ENCODE results near the gene GPR17.

DNA sequence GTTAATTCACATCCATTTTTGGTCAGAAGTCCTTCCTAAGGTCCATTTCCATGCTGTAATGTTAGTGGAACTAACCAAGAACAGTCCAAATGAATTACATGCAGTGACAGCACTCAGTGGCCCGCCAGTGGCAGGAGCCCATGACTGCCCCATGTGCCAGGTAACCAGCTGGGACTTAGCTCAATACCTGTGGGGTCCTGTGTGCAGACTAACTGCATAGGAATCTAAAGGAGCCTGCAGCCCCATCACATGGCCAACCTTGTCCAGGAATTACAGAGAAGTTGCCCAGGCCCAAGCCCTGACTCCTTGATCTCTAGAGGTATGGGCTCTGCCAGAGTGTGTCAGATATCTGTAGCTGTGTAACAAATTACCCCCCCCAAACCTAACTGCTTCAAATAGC lies 35.4 kb upstream of the GPR17 start:
- TF ChIP-seq BACH2 (CRISPR knock-in tag; IDR thresholded peaks at IDR 0.05; ENCODE audit: borderline replicate concordance): no peak
- TF ChIP-seq, protein P1, sequence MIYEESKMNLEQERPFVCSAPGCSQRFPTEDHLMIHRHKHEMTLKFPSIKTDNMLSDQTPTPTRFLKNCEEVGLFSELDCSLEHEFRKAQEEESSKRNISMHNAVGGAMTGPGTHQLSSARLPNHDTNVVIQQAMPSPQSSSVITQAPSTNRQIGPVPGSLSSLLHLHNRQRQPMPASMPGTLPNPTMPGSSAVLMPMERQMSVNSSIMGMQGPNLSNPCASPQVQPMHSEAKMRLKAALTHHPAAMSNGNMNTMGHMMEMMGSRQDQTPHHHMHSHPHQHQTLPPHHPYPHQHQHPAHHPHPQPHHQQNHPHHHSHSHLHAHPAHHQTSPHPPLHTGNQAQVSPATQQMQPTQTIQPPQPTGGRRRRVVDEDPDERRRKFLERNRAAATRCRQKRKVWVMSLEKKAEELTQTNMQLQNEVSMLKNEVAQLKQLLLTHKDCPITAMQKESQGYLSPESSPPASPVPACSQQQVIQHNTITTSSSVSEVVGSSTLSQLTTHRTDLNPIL (CRISPR knock-in tag; IDR thresholded peaks at IDR 0.05; ENCODE audit: low read depth): no peak
- TF ChIP-seq ZNF70 (CRISPR knock-in tag; IDR thresholded peaks at IDR 0.05): no peak
- TF ChIP-seq, protein P2, sequence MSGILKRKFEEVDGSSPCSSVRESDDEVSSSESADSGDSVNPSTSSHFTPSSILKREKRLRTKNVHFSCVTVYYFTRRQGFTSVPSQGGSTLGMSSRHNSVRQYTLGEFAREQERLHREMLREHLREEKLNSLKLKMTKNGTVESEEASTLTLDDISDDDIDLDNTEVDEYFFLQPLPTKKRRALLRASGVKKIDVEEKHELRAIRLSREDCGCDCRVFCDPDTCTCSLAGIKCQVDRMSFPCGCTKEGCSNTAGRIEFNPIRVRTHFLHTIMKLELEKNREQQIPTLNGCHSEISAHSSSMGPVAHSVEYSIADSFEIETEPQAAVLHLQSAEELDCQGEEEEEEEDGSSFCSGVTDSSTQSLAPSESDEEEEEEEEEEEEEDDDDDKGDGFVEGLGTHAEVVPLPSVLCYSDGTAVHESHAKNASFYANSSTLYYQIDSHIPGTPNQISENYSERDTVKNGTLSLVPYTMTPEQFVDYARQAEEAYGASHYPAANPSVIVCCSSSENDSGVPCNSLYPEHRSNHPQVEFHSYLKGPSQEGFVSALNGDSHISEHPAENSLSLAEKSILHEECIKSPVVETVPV (CRISPR knock-in tag; IDR thresholded peaks at IDR 0.05): no peak
- no peak for TF ChIP-seq ARNTL (CRISPR knock-in tag; IDR thresholded peaks at IDR 0.05; ENCODE audit: borderline replicate concordance, low read depth)
- TF ChIP-seq TOX (CRISPR knock-in tag; IDR thresholded peaks at IDR 0.05; ENCODE audit: borderline replicate concordance): no peak

All from SK-N-SH treated with all-trans-retinoic acid at 6 μM for 48 hours (cell line).